GM12801 (cell line): ENCODE data around the gene TMPRSS3.

Experiments used
- TF ChIP-seq, protein P1 (sequence below): IDR thresholded peaks from one replicate; pipeline ENCODE4 v1.5.1; 2011; ENCODE audit warnings: control low read depth; ENCODE audit not compliant: insufficient read length; ENCODE audit errors: extremely low read depth

TMPRSS3 gene

DNA sequence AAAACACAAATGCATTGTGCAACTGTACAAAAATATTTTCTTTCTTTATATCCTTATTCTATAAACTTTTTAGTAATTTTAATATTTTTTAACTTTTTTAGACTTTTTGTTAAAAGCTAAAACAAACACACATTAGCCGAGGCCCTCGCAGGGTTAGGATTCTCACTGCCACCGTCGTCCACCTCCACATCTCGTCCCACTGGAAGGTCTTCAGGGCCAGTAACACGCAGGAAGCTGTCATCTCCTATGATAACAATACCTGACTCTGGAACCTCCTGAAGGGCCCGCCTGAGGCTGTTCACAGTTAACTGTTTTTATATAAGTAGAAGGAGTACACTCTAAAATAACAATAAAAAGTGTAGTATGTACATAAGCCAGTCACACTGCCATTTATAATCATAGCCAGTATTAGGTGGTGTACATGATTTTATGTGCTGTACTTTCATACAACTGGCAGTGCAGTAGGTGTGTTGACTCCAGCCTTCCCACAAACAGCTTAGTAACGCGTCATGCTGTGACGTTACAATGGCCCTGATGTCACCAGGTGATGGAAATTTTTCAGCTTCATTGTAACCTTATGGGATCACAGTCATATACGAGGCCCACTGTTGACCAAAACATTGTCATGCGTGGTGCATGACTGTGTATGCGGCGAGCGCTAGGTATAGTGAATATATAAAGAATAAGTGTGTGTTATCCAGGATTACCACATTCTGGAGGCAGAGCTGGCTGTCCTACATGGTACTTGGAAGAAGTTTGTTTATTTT lies 53.9 kb downstream of the TMPRSS3 start:
- TF ChIP-seq, protein P1, sequence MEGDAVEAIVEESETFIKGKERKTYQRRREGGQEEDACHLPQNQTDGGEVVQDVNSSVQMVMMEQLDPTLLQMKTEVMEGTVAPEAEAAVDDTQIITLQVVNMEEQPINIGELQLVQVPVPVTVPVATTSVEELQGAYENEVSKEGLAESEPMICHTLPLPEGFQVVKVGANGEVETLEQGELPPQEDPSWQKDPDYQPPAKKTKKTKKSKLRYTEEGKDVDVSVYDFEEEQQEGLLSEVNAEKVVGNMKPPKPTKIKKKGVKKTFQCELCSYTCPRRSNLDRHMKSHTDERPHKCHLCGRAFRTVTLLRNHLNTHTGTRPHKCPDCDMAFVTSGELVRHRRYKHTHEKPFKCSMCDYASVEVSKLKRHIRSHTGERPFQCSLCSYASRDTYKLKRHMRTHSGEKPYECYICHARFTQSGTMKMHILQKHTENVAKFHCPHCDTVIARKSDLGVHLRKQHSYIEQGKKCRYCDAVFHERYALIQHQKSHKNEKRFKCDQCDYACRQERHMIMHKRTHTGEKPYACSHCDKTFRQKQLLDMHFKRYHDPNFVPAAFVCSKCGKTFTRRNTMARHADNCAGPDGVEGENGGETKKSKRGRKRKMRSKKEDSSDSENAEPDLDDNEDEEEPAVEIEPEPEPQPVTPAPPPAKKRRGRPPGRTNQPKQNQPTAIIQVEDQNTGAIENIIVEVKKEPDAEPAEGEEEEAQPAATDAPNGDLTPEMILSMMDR, result no peak

DNA sequence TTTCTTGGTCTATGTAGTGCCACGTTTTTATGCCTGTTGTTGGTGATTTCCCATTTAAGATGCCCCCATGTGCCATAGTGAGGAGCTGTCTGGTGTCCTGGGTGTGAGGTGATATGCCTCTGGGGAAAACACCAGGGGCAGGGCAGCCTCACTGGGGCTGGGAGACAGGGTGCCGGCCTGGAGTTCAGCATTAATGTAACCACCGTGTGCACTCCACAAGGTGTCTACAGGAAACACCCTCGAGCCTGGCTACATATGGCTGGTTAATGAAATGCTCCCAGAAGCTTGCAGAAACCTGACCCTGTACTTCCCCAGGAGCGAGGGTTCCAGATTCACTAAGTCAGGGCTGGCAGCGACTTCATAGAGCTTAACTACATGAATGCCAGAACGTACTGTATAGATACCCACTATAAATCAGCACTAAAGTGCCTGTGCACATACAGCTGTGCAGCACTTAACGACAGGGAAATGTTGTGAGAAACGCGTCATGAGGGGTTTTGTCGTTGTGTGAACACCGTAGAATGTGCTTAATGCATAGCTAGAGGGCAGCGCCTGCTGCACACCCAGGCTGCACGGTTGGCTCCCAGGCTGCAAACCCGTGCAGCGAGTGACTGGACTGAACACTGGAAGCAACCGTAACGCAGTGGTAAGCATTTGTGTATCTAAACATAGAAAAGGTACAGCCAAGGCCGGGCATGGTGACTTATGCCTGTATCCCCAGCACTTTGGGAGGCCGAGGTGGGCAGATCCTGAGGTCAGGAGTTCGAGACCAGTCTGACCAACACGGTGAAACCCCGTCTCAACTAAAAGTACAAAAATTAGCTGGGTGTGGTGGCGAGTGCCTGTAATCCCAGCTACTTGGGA lies 55.4 kb downstream of the TMPRSS3 start:
- TF ChIP-seq, protein P1, result no peak

DNA sequence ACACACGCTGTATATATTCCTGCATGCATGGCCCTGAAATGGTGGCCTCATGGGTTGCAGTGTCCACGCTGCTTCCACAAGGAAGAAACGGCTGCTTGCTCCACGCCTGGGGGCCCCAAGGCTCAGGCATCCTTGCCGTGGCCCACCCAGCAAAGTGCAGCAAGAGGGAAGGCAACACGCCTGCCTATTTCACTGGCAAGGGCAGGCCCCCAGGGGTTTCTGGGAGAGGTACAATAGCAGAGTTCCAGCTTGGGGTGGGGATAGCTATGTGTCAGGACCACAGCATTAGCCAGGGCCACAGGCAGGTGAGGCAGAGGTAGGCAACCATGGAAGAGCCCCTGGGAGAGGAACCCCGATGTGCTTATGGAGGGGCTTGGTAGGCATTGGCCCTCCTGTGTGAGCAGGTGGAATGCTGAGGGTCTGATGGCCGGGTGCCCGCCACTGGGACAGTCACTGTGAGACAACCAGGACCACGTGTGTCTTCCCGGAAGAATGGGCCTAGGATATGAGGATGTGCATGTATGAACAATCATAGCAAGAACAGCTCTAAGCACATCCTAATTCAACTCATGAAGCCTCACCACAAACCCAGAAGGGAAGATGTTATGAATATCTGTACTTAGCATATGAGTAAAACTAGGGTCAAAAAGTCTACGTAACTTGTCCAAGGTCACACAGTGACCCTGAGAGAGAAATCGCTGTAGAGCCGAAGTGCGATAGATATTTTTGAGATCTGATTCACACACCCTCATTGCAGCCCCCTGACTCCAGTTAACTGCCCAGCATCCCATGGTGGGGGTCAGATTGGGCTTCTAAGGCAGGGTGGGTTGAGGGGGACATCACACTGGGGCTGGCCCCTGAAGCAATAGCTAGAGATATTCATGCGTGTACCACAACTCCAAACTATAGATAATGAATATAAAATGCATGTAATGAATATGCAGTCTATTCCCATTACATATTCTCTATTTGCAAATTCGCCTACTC lies 56.8 kb downstream of the TMPRSS3 start:
- TF ChIP-seq, protein P1, result no peak

DNA sequence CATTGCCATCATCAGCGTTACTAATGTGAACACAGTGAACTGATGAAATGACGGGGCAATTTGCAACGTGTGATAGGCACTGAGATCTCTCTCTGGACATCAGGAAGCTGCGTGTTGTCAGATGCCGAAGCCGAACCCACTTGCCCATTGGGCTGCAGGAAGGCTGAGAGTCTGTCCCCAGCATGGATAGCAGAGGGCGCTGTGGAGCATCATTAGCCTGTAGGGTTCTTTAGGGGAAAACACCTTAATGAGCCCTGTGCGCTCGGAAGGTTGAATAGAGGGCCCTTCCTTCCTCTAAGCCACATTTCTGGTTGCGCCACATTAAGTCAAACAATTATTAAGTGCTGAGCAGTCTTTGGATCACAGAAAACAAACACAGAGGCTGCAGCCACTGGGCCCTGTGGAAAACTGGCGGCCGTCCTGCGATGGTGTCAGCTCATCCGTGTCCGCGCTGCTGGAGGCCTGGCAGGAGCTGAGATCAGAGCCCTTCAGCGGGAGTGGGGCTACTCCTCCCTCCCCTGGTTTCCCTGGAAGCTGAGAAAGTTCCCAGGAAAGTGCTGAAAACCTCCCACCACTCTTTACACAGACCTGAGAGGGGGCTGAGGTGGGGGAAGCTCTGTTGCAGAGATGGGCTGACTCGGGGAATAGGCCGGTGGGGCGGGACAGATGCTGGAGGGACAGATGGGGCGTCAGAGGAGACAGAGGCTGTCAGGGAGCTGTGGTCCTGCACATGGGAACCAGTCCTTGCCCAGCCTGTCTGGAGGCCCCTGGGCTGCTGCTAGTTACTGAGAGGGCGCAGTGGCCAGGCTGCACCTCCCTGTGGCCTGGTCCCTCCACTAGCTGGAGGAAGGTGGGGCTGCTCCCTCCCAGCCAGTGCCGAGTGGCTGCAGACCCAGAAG lies 57.8 kb downstream of the TMPRSS3 start:
- TF ChIP-seq, protein P1, result no peak

DNA sequence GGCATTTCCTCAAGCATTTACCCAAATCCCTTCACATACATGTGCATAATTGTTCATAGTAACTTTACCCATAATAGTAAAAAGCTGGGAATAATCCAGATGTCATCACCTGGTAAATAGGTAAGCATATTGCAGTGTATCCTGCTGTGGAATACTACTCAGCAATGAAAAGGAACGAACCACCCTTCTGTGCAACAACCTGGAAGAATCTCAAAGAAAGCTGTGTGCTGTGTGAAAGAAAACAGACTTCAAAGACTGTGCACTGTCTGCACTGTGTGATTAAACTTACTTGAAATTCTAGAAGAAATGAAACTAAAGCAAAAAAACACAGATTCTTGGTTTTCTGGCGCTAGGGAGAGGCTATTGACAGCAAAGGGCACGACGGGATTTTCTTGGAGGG lies 58.6 kb downstream of the TMPRSS3 start:
- TF ChIP-seq, protein P1, result no peak

DNA sequence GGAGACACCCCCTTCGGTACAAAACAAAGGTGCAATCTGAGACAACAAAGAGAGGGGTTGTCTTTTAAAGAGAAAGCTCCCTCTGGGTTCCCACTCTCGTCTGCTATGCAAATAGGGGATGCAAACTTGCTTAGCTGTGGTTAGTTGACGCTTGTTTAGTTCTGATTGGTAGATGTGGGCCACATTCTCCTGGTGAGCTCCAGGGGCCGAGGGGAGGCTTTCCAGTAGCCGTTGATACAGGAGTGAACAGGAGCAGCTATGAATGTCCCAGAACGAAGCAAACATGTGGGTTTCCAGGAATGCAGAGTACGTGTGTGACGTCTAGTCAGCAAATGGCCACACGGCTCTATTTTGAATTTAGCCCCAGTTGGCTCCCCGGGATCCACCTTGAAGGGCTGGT lies 59.8 kb downstream of the TMPRSS3 start:
- TF ChIP-seq, protein P1, result no peak
